MCF 10A (cell line): ENCODE data around the gene PRKN. TPM values are rescaled to one million over a fixed set of nuclear protein-coding genes. Genes with fewer than 3 reads are reported as not detected.

ENCODE experiments used
- BruUV-seq: library from RNA; stranded (reverse); fragments of 400-500 nt; replicated peaks from 2 replicates; lab custom pipeline; 2021; lab: Mats Ljungman, UMichigan
- CTCF ChIA-PET: fragments of 300-600 bp; sonication (Branson Sonifier 250); formaldehyde crosslinking; extraction: SDS; loops from one replicate; lab custom pipeline; 2021; ENCODE audit warnings: antibody characterized with exemption, inconsistent platforms; lab: Yijun Ruan, JAX
- POLR2A ChIA-PET: fragments of 300-600, 350-650 bp; sonication (Branson Sonifier 250); formaldehyde crosslinking; extraction: SDS; loops from one replicate; lab custom pipeline; 2020; ENCODE audit warnings: antibody characterized with exemption, inconsistent platforms; lab: Yijun Ruan, JAX
- DNase-seq: peaks from one replicate; pipeline ENCODE4 v3.0.0-alpha.2; 2018; ENCODE audit not compliant: unreplicated experiment
- H3K27ac Mint-ChIP-seq: one replicate; pipeline ENCODE4 v1.8.0; 2022; ENCODE audit warnings: mild to moderate bottlenecking, low read depth, mixed read lengths; ENCODE audit not compliant: unreplicated experiment
- H3K27me3 Mint-ChIP-seq: one replicate; pipeline ENCODE4 v1.8.0; 2022; ENCODE audit warnings: mixed read lengths; ENCODE audit not compliant: insufficient read depth, unreplicated experiment
- H3K36me3 Mint-ChIP-seq: one replicate; pipeline ENCODE4 v1.8.0; 2022; ENCODE audit warnings: mild to moderate bottlenecking, moderate library complexity, mixed read lengths; ENCODE audit not compliant: insufficient read depth, unreplicated experiment
- H3K4me1 Mint-ChIP-seq: one replicate; pipeline ENCODE4 v1.8.0; 2022; ENCODE audit warnings: mixed read lengths; ENCODE audit not compliant: insufficient read depth, unreplicated experiment
- H3K4me3 Mint-ChIP-seq: one replicate; pipeline ENCODE4 v1.8.0; 2022; ENCODE audit warnings: mild to moderate bottlenecking, moderate library complexity, mixed read lengths; ENCODE audit not compliant: unreplicated experiment
- H3K9me3 Mint-ChIP-seq: one replicate; pipeline ENCODE4 v1.8.0; 2022; ENCODE audit warnings: mixed read lengths; ENCODE audit not compliant: unreplicated experiment
- CTCF ChIP-seq: fragments of 200-600 bp; IDR thresholded peaks from one replicate; pipeline ENCODE4 v1.8.0; 2022; ENCODE audit warnings: antibody characterized with exemption, mild to moderate bottlenecking; ENCODE audit not compliant: unreplicated experiment
- intact Hi-C: fragments of 100-400 bp; cut with micrococcal nuclease; formaldehyde crosslinking; loops from 2 replicates; pipeline ENCODE4 v1.14.1; 2022
- total RNA-seq: library from RNA; stranded (reverse); gene quantifications from 2 replicates; pipeline ENCODE4 v1.2.3, GENCODE V29; 2022

PRKN gene
- total RNA-seq, 1 experiment from 2014 or later: 2.5 TPM

GRCh38 chr6:162200041-162200440, 527.5 kb downstream of the PRKN start:
- H3K4me1 Mint-ChIP-seq: no peaks in the 10 kb centered on the region
- CTCF ChIA-PET: interaction anchor here (1.1 kb wide), 1 partner anchor 12 kb away, joined by 6 read pairs; no protein-coding TSS in a partner anchor
- H3K9me3 Mint-ChIP-seq: no peaks in the 10 kb centered on the region
- no peak for TF ChIP-seq CTCF
- no peaks in the 10 kb centered on the region for H3K27me3 Mint-ChIP-seq
- H3K27ac Mint-ChIP-seq: no peak overlapping the region
- intact Hi-C loops: no loop called here
- no peaks in the 10 kb centered on the region for H3K36me3 Mint-ChIP-seq
- H3K4me3 Mint-ChIP-seq: no peak overlapping the region
- POLR2A ChIA-PET: no interaction called here
- no TSS peak for BruUV-seq
- no peak for DNase-seq

GRCh38 chr6:162198925-162199324, 528.6 kb downstream of the PRKN start:
- TF ChIP-seq CTCF: peak; percentile 16
- intact Hi-C loops: no loop called here
- H3K27ac Mint-ChIP-seq: no peak overlapping the region
- no peaks in the 10 kb centered on the region for H3K9me3 Mint-ChIP-seq
- CTCF ChIA-PET: interaction anchor here (0.7 to 1.1 kb wide), 2 partner anchors 11 to 257 kb away, joined by 3 to 6 read pairs; no protein-coding TSS in a partner anchor
- no TSS peak for BruUV-seq
- POLR2A ChIA-PET: no interaction called here
- H3K4me3 Mint-ChIP-seq: no peak overlapping the region
- DNase-seq: peak; percentile 30
- H3K4me1 Mint-ChIP-seq: no peaks in the 10 kb centered on the region
- H3K27me3 Mint-ChIP-seq: no peaks in the 10 kb centered on the region
- no peaks in the 10 kb centered on the region for H3K36me3 Mint-ChIP-seq

DNA sequence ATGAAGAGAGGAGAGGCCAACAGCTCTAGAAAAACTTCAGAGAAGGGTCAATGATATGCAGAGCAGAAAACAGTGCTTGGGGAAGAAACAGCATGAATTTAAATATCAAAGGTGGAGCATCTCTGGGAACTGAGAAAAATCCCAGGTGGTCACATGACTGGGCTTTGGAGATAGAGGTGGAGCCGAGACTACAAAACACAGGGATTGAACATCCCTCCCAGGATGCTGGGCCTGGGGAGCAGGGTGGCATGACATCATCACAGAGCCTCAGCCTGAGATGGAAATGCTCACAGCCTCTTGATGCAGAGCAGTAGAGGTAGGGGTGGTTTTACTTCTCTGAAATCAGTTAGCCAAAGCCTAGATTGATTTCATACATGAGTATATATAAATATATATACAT, 529.5 kb downstream of the PRKN start:
- intact Hi-C loops: no loop called here
- no peak for DNase-seq
- CTCF ChIA-PET: no interaction called here
- H3K9me3 Mint-ChIP-seq: no peaks in the 10 kb centered on the region
- no peak overlapping the region for H3K4me3 Mint-ChIP-seq
- POLR2A ChIA-PET: no interaction called here
- H3K27ac Mint-ChIP-seq: no peak overlapping the region
- no peaks in the 10 kb centered on the region for H3K27me3 Mint-ChIP-seq
- BruUV-seq: no TSS peak
- no peak for TF ChIP-seq CTCF
- no peaks in the 10 kb centered on the region for H3K36me3 Mint-ChIP-seq
- no peaks in the 10 kb centered on the region for H3K4me1 Mint-ChIP-seq

DNA sequence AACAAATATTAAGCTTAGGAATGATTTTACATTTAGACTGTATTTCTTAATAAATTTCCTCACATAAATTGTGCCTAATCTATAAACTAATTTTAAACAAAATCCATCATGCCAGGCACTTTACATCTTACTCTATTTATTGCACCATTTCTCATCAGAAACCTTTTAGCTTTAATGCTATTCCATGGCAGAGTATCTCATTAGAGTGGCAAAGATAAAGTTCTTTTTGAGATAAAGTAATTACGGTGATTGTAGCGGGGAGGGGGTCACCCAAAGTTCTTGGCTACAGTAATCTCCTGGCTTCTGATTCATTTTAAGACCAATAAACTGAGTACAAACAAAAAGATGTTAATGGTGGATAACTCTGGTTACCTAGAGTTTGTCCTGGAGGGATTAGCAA, 532.1 kb downstream of the PRKN start:
- no TSS peak for BruUV-seq
- TF ChIP-seq CTCF: no peak
- H3K27me3 Mint-ChIP-seq: no peaks in the 10 kb centered on the region
- ChIA-PET POLR2A (no interaction called here), CTCF (no interaction called here)
- H3K9me3 Mint-ChIP-seq: no peaks in the 10 kb centered on the region
- no peaks in the 10 kb centered on the region for H3K4me1 Mint-ChIP-seq
- intact Hi-C loops: no loop called here
- no peak overlapping the region for H3K4me3 Mint-ChIP-seq
- no peak for DNase-seq
- no peak overlapping the region for H3K27ac Mint-ChIP-seq
- H3K36me3 Mint-ChIP-seq: no peaks in the 10 kb centered on the region
